HepG2 (cell line): ENCODE data around the gene INSR. TPM values are rescaled to one million over a fixed set of nuclear protein-coding genes. Genes with fewer than 3 reads are reported as not detected.

Experiments
- CENPX ChIP-seq: sonication (generic); formaldehyde crosslinking; IDR thresholded peaks from 2 replicates; pipeline ENCODE4 v1.9.0; 2021; ENCODE audit warnings: mild to moderate bottlenecking, missing genetic modification reagents, moderate library complexity
- DNMT3B ChIP-seq: conservative IDR thresholded peaks from 2 replicates; pipeline ENCODE4 v1.6.1; 2016; ENCODE audit warnings: missing biosample characterization, control low read depth
- FLYWCH1 ChIP-seq: sonication (generic); formaldehyde crosslinking; IDR thresholded peaks from 2 replicates; pipeline ENCODE4 v1.8.1; 2023; ENCODE audit warnings: mild to moderate bottlenecking, missing genetic modification reagents
- HOXD1 ChIP-seq: sonication (generic); formaldehyde crosslinking; IDR thresholded peaks from 2 replicates; pipeline ENCODE4 v1.5.0; 2020; ENCODE audit warnings: missing genetic modification reagents
- JUNB ChIP-seq: sonication (generic); formaldehyde crosslinking; IDR thresholded peaks from 2 replicates; pipeline ENCODE4 v1.8.0; 2022; ENCODE audit warnings: missing genetic modification reagents, mild to moderate bottlenecking, borderline replicate concordance
- NCOR1 ChIP-seq: fragments of 200-600 bp; sonication (generic); IDR thresholded peaks from 2 replicates; pipeline ENCODE4 v1.7.0; 2017; ENCODE audit warnings: antibody characterized with exemption, low read length, borderline replicate concordance
- POLR2AphosphoS2 ChIP-seq: IDR thresholded peaks from 2 replicates; pipeline ENCODE4 v1.6.1; 2011; ENCODE audit warnings: low read depth, low read length, improper control_type of control experiment
- SP1 ChIP-seq, 2 experiments: fragments of 450-650 bp in 1 of 2; sonication (generic) in 1 of 2; formaldehyde crosslinking in 1 of 2; IDR thresholded peaks; 2 replicates each; pipeline versions ENCODE4 v1.4.0 to v1.6.1; 2016 to 2020; ENCODE audit warnings: missing genetic modification reagents in 1 of 2
- TBP ChIP-seq: sonication (generic); formaldehyde crosslinking; IDR thresholded peaks from 2 replicates; pipeline ENCODE4 v1.5.0; 2020; ENCODE audit warnings: missing genetic modification reagents
- TCF7L2 ChIP-seq: IDR thresholded peaks from 2 replicates; pipeline ENCODE4 v1.6.1; 2011; ENCODE audit warnings: mild to moderate bottlenecking, low read depth, low read length, moderate library complexity
- ZFX ChIP-seq: sonication (generic); formaldehyde crosslinking; IDR thresholded peaks from 2 replicates; pipeline ENCODE4 v1.4.0; 2020; ENCODE audit warnings: mild to moderate bottlenecking, low read depth, missing genetic modification reagents, moderate library complexity
- ZFY ChIP-seq: sonication (generic); formaldehyde crosslinking; IDR thresholded peaks from 2 replicates; pipeline ENCODE4 v1.4.0; 2020; ENCODE audit warnings: missing genetic modification reagents
- ZNF138 ChIP-seq: sonication (generic); formaldehyde crosslinking; IDR thresholded peaks from 2 replicates; pipeline ENCODE4 v1.5.0; 2020; ENCODE audit warnings: mild to moderate bottlenecking, low read depth, missing genetic modification reagents
- ZNF441 ChIP-seq: sonication (generic); formaldehyde crosslinking; IDR thresholded peaks from 2 replicates; pipeline ENCODE4 v1.7.0; 2021; ENCODE audit warnings: missing genetic modification reagents, borderline replicate concordance
- polyA plus RNA-seq, 8 experiments: library from polyadenylated mRNA; depleted of rRNA in 3 of 8; stranded (reverse) in 7 of 8; unstranded in 1 of 8; fragments of >200 nt; fragmentation: Illumina TruSeq in 4 of 8; extraction: Trizol in 4 of 8; gene quantifications; 2 replicates each; pipeline versions ENCODE4 v1.2.1 to v1.2.3, GENCODE V29; 2011 to 2016; ENCODE audit warnings: low read depth in 4 of 8, missing spikeins in 1 of 8, mixed read lengths in 1 of 8; ENCODE audit not compliant: insufficient read depth in 1 of 8
- total RNA-seq, 5 experiments: library from RNA; depleted of rRNA; stranded (reverse); fragments of >200 nt; fragmentation: Illumina TruSeq; extraction: Trizol; gene quantifications; 2 replicates each; pipeline ENCODE4 v1.2.3, GENCODE V29; 2016; ENCODE audit warnings: low read depth in 1 of 5
- TF ChIP-seq, protein P1 (sequence below): sonication (generic); formaldehyde crosslinking; IDR thresholded peaks from 2 replicates; pipeline ENCODE4 v1.4.0; 2020; ENCODE audit warnings: missing genetic modification reagents, borderline replicate concordance
- TF ChIP-seq, protein P2 (sequence below): sonication (generic); formaldehyde crosslinking; IDR thresholded peaks from 2 replicates; pipeline ENCODE4 v1.9.0; 2021; ENCODE audit warnings: missing genetic modification reagents, mild to moderate bottlenecking, borderline replicate concordance
- TF ChIP-seq, protein P3 (sequence below): IDR thresholded peaks from 2 replicates; pipeline ENCODE4 v1.6.1; 2016; ENCODE audit warnings: control low read depth
- TF ChIP-seq, protein P4 (sequence below): sonication (generic); formaldehyde crosslinking; conservative IDR thresholded peaks from 2 replicates; pipeline ENCODE4 v1.8.0; 2022; ENCODE audit warnings: low read depth, missing genetic modification reagents
- TF ChIP-seq, protein P5 (sequence below): sonication (generic); formaldehyde crosslinking; IDR thresholded peaks from 2 replicates; pipeline ENCODE4 v1.4.0; 2020; ENCODE audit warnings: mild to moderate bottlenecking, missing genetic modification reagents

Gene INSR
- total and polyA plus RNA-seq, 2 of the 13 experiments (the other 11 are each of a cell fraction or from before 2014, with no cell fraction given): 24.2 to 29.8 TPM

DNA sequence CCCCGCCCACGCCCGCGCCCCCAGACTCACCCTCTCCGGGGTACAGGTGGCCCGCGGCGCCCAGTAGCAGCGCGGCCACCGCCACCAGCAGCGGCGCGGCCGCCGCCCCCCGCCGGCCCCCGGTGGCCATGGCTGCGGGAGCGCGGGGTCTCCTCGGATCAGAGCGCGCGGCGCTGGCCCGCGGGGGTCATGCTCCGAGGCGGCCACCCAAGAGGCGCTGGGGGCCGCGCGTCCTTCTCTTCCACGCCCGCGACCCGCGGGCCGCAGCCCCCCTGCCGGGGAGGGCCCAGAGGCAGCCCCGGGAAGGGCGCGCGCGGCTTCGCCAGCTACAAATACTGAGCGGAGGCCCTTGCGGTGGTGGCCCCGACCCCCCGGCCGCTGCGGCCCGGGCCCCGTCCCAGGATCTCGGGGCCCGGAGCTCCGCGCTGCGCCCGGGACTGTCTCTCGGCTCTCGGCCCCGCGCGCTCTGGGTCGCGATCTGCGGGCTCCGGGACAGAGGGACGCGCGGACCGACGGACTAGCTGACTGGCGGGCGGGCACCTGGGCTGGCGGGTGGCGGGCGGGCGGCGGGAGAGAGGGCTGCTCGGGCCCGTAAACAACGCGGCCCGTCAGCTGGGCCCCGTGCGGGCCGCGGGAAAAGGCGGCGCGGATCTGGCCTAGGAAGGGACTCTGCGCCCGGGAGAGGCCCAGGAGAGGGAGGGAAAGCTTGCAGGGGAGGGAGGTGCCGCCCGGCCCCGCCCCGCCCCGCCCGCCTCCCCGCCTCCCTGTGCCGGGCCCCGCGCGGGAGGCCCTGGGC is at the start of gene INSR (continued):
- TF ChIP-seq, protein P1, sequence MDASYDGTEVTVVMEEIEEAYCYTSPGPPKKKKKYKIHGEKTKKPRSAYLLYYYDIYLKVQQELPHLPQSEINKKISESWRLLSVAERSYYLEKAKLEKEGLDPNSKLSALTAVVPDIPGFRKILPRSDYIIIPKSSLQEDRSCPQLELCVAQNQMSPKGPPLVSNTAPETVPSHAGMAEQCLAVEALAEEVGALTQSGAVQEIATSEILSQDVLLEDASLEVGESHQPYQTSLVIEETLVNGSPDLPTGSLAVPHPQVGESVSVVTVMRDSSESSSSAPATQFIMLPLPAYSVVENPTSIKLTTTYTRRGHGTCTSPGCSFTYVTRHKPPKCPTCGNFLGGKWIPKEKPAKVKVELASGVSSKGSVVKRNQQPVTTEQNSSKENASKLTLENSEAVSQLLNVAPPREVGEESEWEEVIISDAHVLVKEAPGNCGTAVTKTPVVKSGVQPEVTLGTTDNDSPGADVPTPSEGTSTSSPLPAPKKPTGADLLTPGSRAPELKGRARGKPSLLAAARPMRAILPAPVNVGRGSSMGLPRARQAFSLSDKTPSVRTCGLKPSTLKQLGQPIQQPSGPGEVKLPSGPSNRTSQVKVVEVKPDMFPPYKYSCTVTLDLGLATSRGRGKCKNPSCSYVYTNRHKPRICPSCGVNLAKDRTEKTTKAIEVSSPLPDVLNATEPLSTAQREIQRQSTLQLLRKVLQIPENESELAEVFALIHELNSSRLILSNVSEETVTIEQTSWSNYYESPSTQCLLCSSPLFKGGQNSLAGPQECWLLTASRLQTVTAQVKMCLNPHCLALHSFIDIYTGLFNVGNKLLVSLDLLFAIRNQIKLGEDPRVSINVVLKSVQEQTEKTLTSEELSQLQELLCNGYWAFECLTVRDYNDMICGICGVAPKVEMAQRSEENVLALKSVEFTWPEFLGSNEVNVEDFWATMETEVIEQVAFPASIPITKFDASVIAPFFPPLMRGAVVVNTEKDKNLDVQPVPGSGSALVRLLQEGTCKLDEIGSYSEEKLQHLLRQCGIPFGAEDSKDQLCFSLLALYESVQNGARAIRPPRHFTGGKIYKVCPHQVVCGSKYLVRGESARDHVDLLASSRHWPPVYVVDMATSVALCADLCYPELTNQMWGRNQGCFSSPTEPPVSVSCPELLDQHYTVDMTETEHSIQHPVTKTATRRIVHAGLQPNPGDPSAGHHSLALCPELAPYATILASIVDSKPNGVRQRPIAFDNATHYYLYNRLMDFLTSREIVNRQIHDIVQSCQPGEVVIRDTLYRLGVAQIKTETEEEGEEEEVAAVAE: no peak
- TF ChIP-seq, protein P2, sequence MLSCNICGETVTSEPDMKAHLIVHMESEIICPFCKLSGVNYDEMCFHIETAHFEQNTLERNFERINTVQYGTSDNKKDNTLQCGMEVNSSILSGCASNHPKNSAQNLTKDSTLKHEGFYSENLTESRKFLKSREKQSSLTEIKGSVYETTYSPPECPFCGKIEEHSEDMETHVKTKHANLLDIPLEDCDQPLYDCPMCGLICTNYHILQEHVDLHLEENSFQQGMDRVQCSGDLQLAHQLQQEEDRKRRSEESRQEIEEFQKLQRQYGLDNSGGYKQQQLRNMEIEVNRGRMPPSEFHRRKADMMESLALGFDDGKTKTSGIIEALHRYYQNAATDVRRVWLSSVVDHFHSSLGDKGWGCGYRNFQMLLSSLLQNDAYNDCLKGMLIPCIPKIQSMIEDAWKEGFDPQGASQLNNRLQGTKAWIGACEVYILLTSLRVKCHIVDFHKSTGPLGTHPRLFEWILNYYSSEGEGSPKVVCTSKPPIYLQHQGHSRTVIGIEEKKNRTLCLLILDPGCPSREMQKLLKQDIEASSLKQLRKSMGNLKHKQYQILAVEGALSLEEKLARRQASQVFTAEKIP (CRISPR knock-in tag): no peak
- TF ChIP-seq ZFY (CRISPR knock-in tag) (peak; percentile 91), TBP (CRISPR knock-in tag) (no peak), NCOR1 (no peak), ZNF138 (CRISPR knock-in tag) (no peak), SP1 (IDR thresholded peaks at IDR 0.05) (no peak), SP1 (CRISPR knock-in tag; IDR thresholded peaks at IDR 0.05) (peak; percentile 81), DNMT3B (CRISPR knock-in tag) (no peak), FLYWCH1 (CRISPR knock-in tag) (no peak), POLR2AphosphoS2 (no peak), HOXD1 (CRISPR knock-in tag) (peak; percentile 76; the same call in 1 of the 2 replicates), JUNB (CRISPR knock-in tag) (no peak), TCF7L2 (no peak), ZFX (CRISPR knock-in tag) (peak; percentile 84), ZNF441 (peak; percentile 58; the same call in 1 of the 2 replicates), CENPX (CRISPR knock-in tag) (no peak)
- TF ChIP-seq, protein P3, sequence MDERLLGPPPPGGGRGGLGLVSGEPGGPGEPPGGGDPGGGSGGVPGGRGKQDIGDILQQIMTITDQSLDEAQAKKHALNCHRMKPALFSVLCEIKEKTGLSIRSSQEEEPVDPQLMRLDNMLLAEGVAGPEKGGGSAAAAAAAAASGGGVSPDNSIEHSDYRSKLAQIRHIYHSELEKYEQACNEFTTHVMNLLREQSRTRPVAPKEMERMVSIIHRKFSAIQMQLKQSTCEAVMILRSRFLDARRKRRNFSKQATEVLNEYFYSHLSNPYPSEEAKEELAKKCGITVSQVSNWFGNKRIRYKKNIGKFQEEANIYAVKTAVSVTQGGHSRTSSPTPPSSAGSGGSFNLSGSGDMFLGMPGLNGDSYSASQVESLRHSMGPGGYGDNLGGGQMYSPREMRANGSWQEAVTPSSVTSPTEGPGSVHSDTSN (CRISPR knock-in tag): no peak
- TF ChIP-seq, protein P4, sequence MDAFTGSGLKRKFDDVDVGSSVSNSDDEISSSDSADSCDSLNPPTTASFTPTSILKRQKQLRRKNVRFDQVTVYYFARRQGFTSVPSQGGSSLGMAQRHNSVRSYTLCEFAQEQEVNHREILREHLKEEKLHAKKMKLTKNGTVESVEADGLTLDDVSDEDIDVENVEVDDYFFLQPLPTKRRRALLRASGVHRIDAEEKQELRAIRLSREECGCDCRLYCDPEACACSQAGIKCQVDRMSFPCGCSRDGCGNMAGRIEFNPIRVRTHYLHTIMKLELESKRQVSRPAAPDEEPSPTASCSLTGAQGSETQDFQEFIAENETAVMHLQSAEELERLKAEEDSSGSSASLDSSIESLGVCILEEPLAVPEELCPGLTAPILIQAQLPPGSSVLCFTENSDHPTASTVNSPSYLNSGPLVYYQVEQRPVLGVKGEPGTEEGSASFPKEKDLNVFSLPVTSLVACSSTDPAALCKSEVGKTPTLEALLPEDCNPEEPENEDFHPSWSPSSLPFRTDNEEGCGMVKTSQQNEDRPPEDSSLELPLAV (CRISPR knock-in tag): no peak
- TF ChIP-seq, protein P5, sequence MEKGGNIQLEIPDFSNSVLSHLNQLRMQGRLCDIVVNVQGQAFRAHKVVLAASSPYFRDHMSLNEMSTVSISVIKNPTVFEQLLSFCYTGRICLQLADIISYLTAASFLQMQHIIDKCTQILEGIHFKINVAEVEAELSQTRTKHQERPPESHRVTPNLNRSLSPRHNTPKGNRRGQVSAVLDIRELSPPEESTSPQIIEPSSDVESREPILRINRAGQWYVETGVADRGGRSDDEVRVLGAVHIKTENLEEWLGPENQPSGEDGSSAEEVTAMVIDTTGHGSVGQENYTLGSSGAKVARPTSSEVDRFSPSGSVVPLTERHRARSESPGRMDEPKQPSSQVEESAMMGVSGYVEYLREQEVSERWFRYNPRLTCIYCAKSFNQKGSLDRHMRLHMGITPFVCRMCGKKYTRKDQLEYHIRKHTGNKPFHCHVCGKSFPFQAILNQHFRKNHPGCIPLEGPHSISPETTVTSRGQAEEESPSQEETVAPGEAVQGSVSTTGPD (CRISPR knock-in tag): no peak
